Measurements from ENCODE around the gene GNE.
"Not testable (repeated sequence)": the region's sequence is repeated elsewhere in the genome, so short reads cannot be mapped to it uniquely, and the experiment has no call there.

GNE gene

GRCh38 chr9:36245906-36246305 lies 12.3 kb downstream of the GNE start:
- CTCF ChIA-PET, result interaction anchor here (1.0 to 11.1 kb wide), 2 partner anchors 9 to 82 kb away, joined by 5 to 276 read pairs; no protein-coding TSS in a partner anchor
- POLR2A ChIA-PET, result no interaction called here
- H3K4me3 ChIP-seq (ENCODE audit: low read depth, low read length), result no peak overlapping the region
- no peak for TF ChIP-seq CTCF (IDR thresholded peaks at IDR 0.05; ENCODE audit: insufficient read depth, low read length, missing control alignments)
- DNase-seq (ENCODE audit: low read depth, low spot score), result no peak

GRCh38 chr9:36239675-36240074 lies 18.6 kb downstream of the GNE start:
- CTCF ChIA-PET, result interaction anchor here (1.7 kb wide), 1 partner anchor 9 kb away, joined by 8 read pairs; no protein-coding TSS in a partner anchor
- POLR2A ChIA-PET; DNase-seq (ENCODE audit: low read depth, low spot score); H3K4me3 ChIP-seq (ENCODE audit: low read depth, low read length): not testable (repeated sequence)

GRCh38 chr9:36239205-36239604 lies 19.0 kb downstream of the GNE start:
- DNase-seq (ENCODE audit: low read depth, low spot score); H3K4me3 ChIP-seq (ENCODE audit: low read depth, low read length); POLR2A ChIA-PET: not testable (repeated sequence)
- CTCF ChIA-PET, result interaction anchor here (1.7 kb wide), 1 partner anchor 9 kb away, joined by 8 read pairs; no protein-coding TSS in a partner anchor

- POLR2A ChIA-PET, result no interaction called here
Observed at GRCh38 chr9:36237230-36237629, 21.0 kb downstream of the GNE start.

GRCh38 chr9:36222449-36222848 lies 35.8 kb downstream of the GNE start:
- H3K4me3 ChIP-seq (ENCODE audit: low read depth, low read length), result no peak overlapping the region
- DNase-seq (ENCODE audit: low read depth, low spot score), result no peak
- ChIA-PET POLR2A (no interaction called here), CTCF (interaction anchor here (1.0 kb wide), 2 partner anchors 30 to 108 kb away, joined by 3 to 4 read pairs; no protein-coding TSS in a partner anchor)
- no peak for TF ChIP-seq CTCF (IDR thresholded peaks at IDR 0.05; ENCODE audit: insufficient read depth, low read length, missing control alignments)

More at GRCh38 chr9:36237230-36237629, 21.0 kb downstream of the GNE start:
- no peak for TF ChIP-seq CTCF (IDR thresholded peaks at IDR 0.05; ENCODE audit: insufficient read depth, low read length, missing control alignments)
- DNase-seq (ENCODE audit: low read depth, low spot score), result no peak
- H3K4me3 ChIP-seq (ENCODE audit: low read depth, low read length), result no peak overlapping the region
- CTCF ChIA-PET, result interaction anchor here (1.0 to 1.2 kb wide), 2 partner anchors 12 to 92 kb away, joined by 3 to 4 read pairs; no protein-coding TSS in a partner anchor

- H3K4me3 ChIP-seq (ENCODE audit: low read depth, low read length), result no peak overlapping the region
- ChIA-PET POLR2A (no interaction called here), CTCF (interaction anchor here (0.8 to 1.0 kb wide), 3 partner anchors 26 to 107 kb away, joined by 3 to 4 read pairs (median 3); no protein-coding TSS in a partner anchor)
- no peak for DNase-seq (ENCODE audit: low read depth, low spot score)
- no peak for TF ChIP-seq CTCF (IDR thresholded peaks at IDR 0.05; ENCODE audit: insufficient read depth, low read length, missing control alignments)
Observed at GRCh38 chr9:36221667-36222066, 36.6 kb downstream of the GNE start.

- ChIA-PET CTCF (no interaction called here), POLR2A (interaction anchor here (1.3 kb wide), 1 partner anchor 11 kb away, joined by 4 read pairs; no protein-coding TSS in a partner anchor)
- no peak overlapping the region for H3K4me3 ChIP-seq (ENCODE audit: low read depth, low read length)
- DNase-seq (ENCODE audit: low read depth, low spot score), result no peak
- TF ChIP-seq CTCF (IDR thresholded peaks at IDR 0.05; ENCODE audit: insufficient read depth, low read length, missing control alignments), result no peak
Observed at GRCh38 chr9:36218411-36218901, 39.8 kb downstream of the GNE start.
